ENCODE results near the gene EIF6.
"Not testable (repeated sequence)": the region's sequence is repeated elsewhere in the genome, so short reads cannot be mapped to it uniquely, and the experiment has no call there.

DNA sequence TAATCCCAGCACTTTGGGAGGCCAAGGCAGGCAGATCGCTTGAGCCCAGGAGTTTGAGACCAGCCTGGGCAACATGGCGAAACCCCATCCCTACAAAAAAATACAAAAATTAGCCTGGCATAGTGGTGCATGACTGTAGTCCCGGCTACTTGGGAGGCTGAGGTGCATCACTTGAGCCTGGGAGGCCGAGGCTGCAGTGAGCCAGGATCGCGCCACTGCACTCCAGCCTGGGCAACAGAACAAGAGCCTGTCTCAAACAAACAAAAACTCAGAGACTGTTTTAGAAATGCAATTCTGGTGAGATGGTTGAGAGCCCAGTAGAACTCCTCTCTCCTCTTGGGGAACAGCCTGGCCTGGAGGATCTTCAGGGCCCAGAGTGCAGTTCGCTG is 31.1 kb upstream of the EIF6 start:
- not testable (repeated sequence) for TF ChIP-seq POLR2AphosphoS5, POLR2A, EP300 (IDR thresholded peaks at IDR 0.05)
- TF ChIP-seq, protein P1, sequence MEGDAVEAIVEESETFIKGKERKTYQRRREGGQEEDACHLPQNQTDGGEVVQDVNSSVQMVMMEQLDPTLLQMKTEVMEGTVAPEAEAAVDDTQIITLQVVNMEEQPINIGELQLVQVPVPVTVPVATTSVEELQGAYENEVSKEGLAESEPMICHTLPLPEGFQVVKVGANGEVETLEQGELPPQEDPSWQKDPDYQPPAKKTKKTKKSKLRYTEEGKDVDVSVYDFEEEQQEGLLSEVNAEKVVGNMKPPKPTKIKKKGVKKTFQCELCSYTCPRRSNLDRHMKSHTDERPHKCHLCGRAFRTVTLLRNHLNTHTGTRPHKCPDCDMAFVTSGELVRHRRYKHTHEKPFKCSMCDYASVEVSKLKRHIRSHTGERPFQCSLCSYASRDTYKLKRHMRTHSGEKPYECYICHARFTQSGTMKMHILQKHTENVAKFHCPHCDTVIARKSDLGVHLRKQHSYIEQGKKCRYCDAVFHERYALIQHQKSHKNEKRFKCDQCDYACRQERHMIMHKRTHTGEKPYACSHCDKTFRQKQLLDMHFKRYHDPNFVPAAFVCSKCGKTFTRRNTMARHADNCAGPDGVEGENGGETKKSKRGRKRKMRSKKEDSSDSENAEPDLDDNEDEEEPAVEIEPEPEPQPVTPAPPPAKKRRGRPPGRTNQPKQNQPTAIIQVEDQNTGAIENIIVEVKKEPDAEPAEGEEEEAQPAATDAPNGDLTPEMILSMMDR (IDR thresholded peaks at IDR 0.05) = not testable (repeated sequence)
